Thoracic aorta (tissue), 2 donors: ENCODE measurements around the gene DEDD. TPM values are rescaled to one million over a fixed set of nuclear protein-coding genes. Genes with fewer than 3 reads are reported as not detected.

ENCODE experiments used
- ATAC-seq: fragments of 150-250 bp; one replicate; pipeline ENCODE4 v1.8.0; 2017; ENCODE audit warnings: low read depth; ENCODE audit not compliant: insufficient number of reproducible peaks, low FRiP score
- DNase-seq: peaks from one replicate; pipeline ENCODE4 v3.0.0-alpha.2; 2020; ENCODE audit warnings: low spot score
- H3K27ac ChIP-seq, 2 donors: fragments of 200-600 bp; sonication (generic); 1 replicate in 1 of 2; 2 replicates in 1 of 2; pipeline ENCODE4 v1.5.1; 2016; ENCODE audit warnings: mild to moderate bottlenecking in 2 of 2, moderate library complexity in 2 of 2
- H3K27me3 ChIP-seq: fragments of 200-600 bp; sonication (generic); replicated peaks from 2 replicates; pipeline ENCODE4 v1.6.0; 2016; ENCODE audit warnings: mild to moderate bottlenecking; ENCODE audit not compliant: insufficient read depth
- H3K36me3 ChIP-seq: fragments of 200-600 bp; sonication (generic); one replicate; pipeline ENCODE4 v1.5.1; 2016
- H3K4me1 ChIP-seq, 2 donors: fragments of 200-600 bp; sonication (generic); 1 replicate in 1 of 2; 2 replicates in 1 of 2; pipeline versions ENCODE4 v1.5.1 to v1.6.0; 2016; ENCODE audit warnings: low read depth in 2 of 2, mild to moderate bottlenecking in 1 of 2; ENCODE audit not compliant: control insufficient read depth in 1 of 2
- H3K4me3 ChIP-seq: fragments of 200-600 bp; sonication (generic); 2 replicates; pipeline ENCODE4 v1.5.1; 2016; ENCODE audit warnings: mild to moderate bottlenecking
- H3K9me3 ChIP-seq: fragments of 200-600 bp; sonication (generic); 2 replicates; pipeline ENCODE4 v1.5.1; 2016
- CTCF ChIP-seq: fragments of 200-600 bp; sonication (generic); IDR thresholded peaks from one replicate; pipeline ENCODE4 v1.5.1; 2019; ENCODE audit warnings: antibody characterized with exemption
- total RNA-seq, 2 donors: library from RNA; depleted of rRNA; stranded (reverse); fragments of >200 nt; gene quantifications; one replicate each; pipeline versions ENCODE4 v1.1.0 to v1.2.3, GENCODE V29; 2016

DEDD gene
- total RNA-seq, 2 donors from 2014 or later = 30.7 to 34.3 TPM

- no peak for DNase-seq
- Histone ChIP-seq H3K4me1 (no peaks in the 10 kb centered on the region), H3K9me3 (no peaks in the 10 kb centered on the region), H3K27ac (no peak within 1 kb of the TSS), H3K4me3 (no peak within 1 kb of the TSS), H3K27me3 (no peaks in the 10 kb centered on the region), H3K36me3 (no peaks in the 10 kb centered on the region)
- TF ChIP-seq CTCF = no peak
- ATAC-seq = no peak
Observed at GRCh38 chr1:161089251-161089924, 43.1 kb downstream of the DEDD start, which contains the start of gene NECTIN4. NECTIN4 (minus strand) TSS chr1:161089558; CDS start chr1:161089296, 262 bp downstream.

DNA sequence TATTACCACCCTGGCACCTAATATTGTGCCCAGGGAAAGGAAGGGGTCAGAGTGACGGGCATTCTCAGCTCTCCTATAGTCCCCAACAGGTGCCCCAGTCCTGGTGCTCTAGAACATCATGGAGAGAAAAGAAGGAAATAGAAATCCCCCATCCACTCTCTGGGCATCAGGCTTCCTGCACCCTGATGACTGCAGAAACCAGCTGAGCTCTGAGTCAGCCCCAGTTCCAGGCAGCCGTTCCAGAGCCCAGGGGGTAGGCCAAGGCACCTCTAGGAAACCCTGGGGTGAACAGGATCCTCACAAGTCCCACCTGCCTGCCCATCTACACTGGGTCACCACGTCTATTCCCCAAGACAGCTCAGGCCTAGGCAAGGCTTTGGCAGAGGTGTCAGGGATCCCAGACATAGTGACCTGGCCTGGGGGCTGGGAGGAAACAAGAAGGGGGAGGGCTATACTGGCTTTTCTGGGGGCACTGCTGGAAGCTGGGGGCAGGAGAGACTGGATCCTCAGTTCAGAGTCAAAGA, 43.8 kb downstream of the DEDD start:
- Histone ChIP-seq H3K27ac (no peak overlapping the region), H3K4me1 (no peaks in the 10 kb centered on the region), H3K27me3 (no peaks in the 10 kb centered on the region), H3K36me3 (no peaks in the 10 kb centered on the region), H3K4me3 (no peak overlapping the region), H3K9me3 (no peaks in the 10 kb centered on the region)
- no peak for ATAC-seq
- no peak for DNase-seq
- no peak for TF ChIP-seq CTCF

DNA sequence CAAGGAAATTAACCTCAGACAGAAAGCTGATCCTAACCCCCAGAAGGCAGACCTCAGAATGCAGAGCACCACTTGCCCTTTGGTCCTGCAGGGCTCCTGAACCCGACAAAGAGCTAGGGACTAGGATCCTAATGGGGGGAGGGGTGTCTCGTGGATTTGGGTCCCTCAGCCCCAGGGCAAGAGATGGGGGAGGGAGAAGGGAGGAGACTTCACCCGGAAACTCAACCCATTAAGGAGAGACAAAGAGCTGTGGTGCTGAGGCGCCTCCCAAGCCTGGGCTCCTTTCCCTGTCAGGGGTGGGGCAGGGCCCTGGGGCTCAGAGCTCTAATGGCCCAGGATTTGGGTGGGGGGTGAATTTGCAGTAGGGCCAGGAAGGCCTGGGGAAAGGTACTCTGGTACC, 46.0 kb downstream of the DEDD start:
- Histone ChIP-seq H3K4me1 (no peaks in the 10 kb centered on the region), H3K36me3 (no peaks in the 10 kb centered on the region), H3K27me3 (no peaks in the 10 kb centered on the region), H3K4me3 (no peak overlapping the region), H3K27ac (no peak overlapping the region), H3K9me3 (no peaks in the 10 kb centered on the region)
- no peak for TF ChIP-seq CTCF
- ATAC-seq = no peak
- no peak for DNase-seq

- Histone ChIP-seq H3K27ac (no peak overlapping the region), H3K36me3 (no peaks in the 10 kb centered on the region), H3K4me3 (no peak overlapping the region), H3K4me1 (no peaks in the 10 kb centered on the region), H3K9me3 (no peaks in the 10 kb centered on the region), H3K27me3 (no peaks in the 10 kb centered on the region)
- ATAC-seq (no peak), DNase-seq (no peak)
- no peak for TF ChIP-seq CTCF
Observed at GRCh38 chr1:161085165-161085564, 47.3 kb downstream of the DEDD start.

GRCh38 chr1:161084597-161084988, 47.9 kb downstream of the DEDD start:
- Histone ChIP-seq H3K4me3 (no peak overlapping the region), H3K4me1 (no peaks in the 10 kb centered on the region), H3K9me3 (no peaks in the 10 kb centered on the region), H3K27ac (no peak overlapping the region), H3K27me3 (no peaks in the 10 kb centered on the region), H3K36me3 (no peaks in the 10 kb centered on the region)
- no peak for DNase-seq
- no peak for TF ChIP-seq CTCF
- ATAC-seq = no peak
